K562 (cell line): ENCODE measurements around the gene PSMB2. TPM values are rescaled to one million over a fixed set of nuclear protein-coding genes. Genes with fewer than 3 reads are reported as not detected.

Source experiments
- ATAC-seq: fragments of 200-7000 bp; cut with Tn5 transposase; 3 replicates; pipeline ENCODE4 v1.9.1; 2020; ENCODE audit warnings: moderate library complexity
- BruUV-seq: library from RNA; stranded (reverse); fragments of 400-500 nt; replicated peaks from 2 replicates; lab custom pipeline; 2021; lab: Mats Ljungman, UMichigan
- CTCF ChIA-PET: fragments of 300-600 bp; formaldehyde crosslinking; extraction: SDS; loops from one replicate; lab custom pipeline; 2021; ENCODE audit warnings: low intra/inter-chr PET ratio; lab: Yijun Ruan, JAX
- POLR2A ChIA-PET: fragments of 300-600, 350-650 bp; sonication (Branson Sonifier 250); formaldehyde crosslinking; extraction: SDS; loops from one replicate; lab custom pipeline; 2021; ENCODE audit warnings: antibody characterized with exemption, inconsistent platforms; lab: Yijun Ruan, JAX
- DNase-seq, 4 experiments: peaks; one replicate each; pipeline versions ENCODE4 v3.0.0 to v3.0.0-alpha.2; 2011 to 2018; ENCODE audit warnings: low spot score in 3 of 4, mixed read lengths in 3 of 4; ENCODE audit errors: extremely low read depth in 1 of 4
- FAIRE-seq: peaks from 2 replicates; lab custom pipeline; 2011; peaks lifted over from hg19 to GRCh38; lab: Jason Lieb, UNC
- H2AFZ ChIP-seq: 2 replicates; pipeline ENCODE4 v1.6.0; 2011; ENCODE audit warnings: low read depth, low read length, control low read depth, inconsistent platforms
- H3K27ac ChIP-seq: fragments of 200-600 bp; 3 replicates; pipeline ENCODE4 v1.8.0; 2011; ENCODE audit warnings: low read depth, mild to moderate bottlenecking, control low read depth, inconsistent platforms, low read length, moderate library complexity, mixed read lengths; ENCODE audit errors: extremely low read depth
- H3K27me3 ChIP-seq, 2 experiments: fragments of 300-600 bp in 1 of 2; 2 replicates in 1 of 2; 3 replicates in 1 of 2; pipeline versions ENCODE4 v1.6.0 to v1.8.0; 2011; ENCODE audit warnings: inconsistent platforms in 2 of 2, low read length in 2 of 2, mild to moderate bottlenecking in 1 of 2, mixed read lengths in 1 of 2, moderate library complexity in 1 of 2; ENCODE audit not compliant: control insufficient read depth in 2 of 2, insufficient read depth in 2 of 2
- H3K36me3 ChIP-seq: fragments of 300-600 bp; 3 replicates; pipeline ENCODE4 v1.8.0; 2011; ENCODE audit warnings: mild to moderate bottlenecking, low read length, inconsistent platforms; ENCODE audit not compliant: control insufficient read depth, insufficient read depth
- H3K4me1 ChIP-seq, 2 experiments: fragments of 200-600 bp in 1 of 2; replicated peaks in 1 of 2; 2 replicates in 1 of 2; 3 replicates in 1 of 2; pipeline versions ENCODE4 v1.5.1 to v1.8.0; 2011; ENCODE audit warnings: inconsistent platforms in 2 of 2, low read length in 2 of 2, mild to moderate bottlenecking in 1 of 2, mixed read lengths in 1 of 2, moderate library complexity in 1 of 2; ENCODE audit not compliant: control insufficient read depth in 2 of 2, insufficient read depth in 2 of 2
- H3K4me2 ChIP-seq: 2 replicates; pipeline ENCODE4 v1.6.1; 2011; ENCODE audit warnings: low read length, control low read depth, inconsistent platforms, mixed read lengths; ENCODE audit not compliant: insufficient read depth
- H3K4me3 ChIP-seq: fragments of 200-600 bp; sonication (generic), shearing (Covaris generic); 2 replicates; pipeline ENCODE4 v1.5.1; 2016; ENCODE audit warnings: control low read depth, inconsistent platforms
- H3K79me2 ChIP-seq: fragments of 200-600 bp; 3 replicates; pipeline ENCODE4 v1.8.0; 2011; ENCODE audit warnings: low read length, inconsistent platforms; ENCODE audit not compliant: control insufficient read depth, insufficient read depth
- H3K9ac ChIP-seq, 2 experiments: 2 replicates each; pipeline versions ENCODE4 v1.6.0 to v1.6.1; 2011; ENCODE audit warnings: low read depth in 2 of 2, low read length in 2 of 2, control low read depth in 1 of 2, inconsistent platforms in 1 of 2, mild to moderate bottlenecking in 1 of 2, mixed read lengths in 1 of 2; ENCODE audit not compliant: insufficient read depth in 1 of 2
- H3K9me1 ChIP-seq: one replicate; pipeline ENCODE4 v1.6.0; 2011; ENCODE audit warnings: inconsistent platforms, mild to moderate bottlenecking, low read length, moderate library complexity; ENCODE audit not compliant: control insufficient read depth, insufficient read depth
- H3K9me3 ChIP-seq: replicated peaks from 2 replicates; pipeline ENCODE4 v1.5.1; 2011; ENCODE audit warnings: low read depth, low read length, inconsistent platforms; ENCODE audit not compliant: control insufficient read depth, insufficient read depth
- H4K20me1 ChIP-seq: replicated peaks from 2 replicates; pipeline ENCODE4 v1.6.1; 2011; ENCODE audit warnings: low read length, inconsistent platforms, mixed read lengths; ENCODE audit not compliant: control insufficient read depth, insufficient read depth
- ARID1B ChIP-seq: fragments of 450-650 bp; IDR thresholded peaks from 2 replicates; pipeline ENCODE4 v1.6.1; 2016; ENCODE audit warnings: antibody characterized with exemption, mild to moderate bottlenecking, inconsistent platforms
- CBFA2T2 ChIP-seq: fragments of 450-650 bp; conservative IDR thresholded peaks from 2 replicates; pipeline ENCODE4 v1.6.1; 2017; ENCODE audit warnings: mild to moderate bottlenecking
- CEBPB ChIP-seq: fragments of 450-650 bp; IDR thresholded peaks from 2 replicates; pipeline ENCODE4 v1.6.1; 2016; ENCODE audit warnings: missing genetic modification characterization, missing compliant biosample characterization
- DPF2 ChIP-seq: fragments of 450-650 bp; IDR thresholded peaks from 2 replicates; pipeline ENCODE4 v1.6.1; 2016
- FOSL1 ChIP-seq: fragments of 200-800 bp; sonication (Bioruptor generic); conservative IDR thresholded peaks from 2 replicates; pipeline ENCODE4 v1.6.1; 2016; ENCODE audit warnings: missing genetic modification characterization, missing compliant biosample characterization
- HDAC8 ChIP-seq: fragments of 450-650 bp; IDR thresholded peaks from 2 replicates; pipeline ENCODE4 v1.6.1; 2016; ENCODE audit warnings: mild to moderate bottlenecking, missing genetic modification characterization, moderate library complexity, missing compliant biosample characterization
- JUN ChIP-seq, 2 experiments: sonication (generic) in 1 of 2; formaldehyde crosslinking in 1 of 2; IDR thresholded peaks; 2 replicates each; pipeline versions ENCODE4 v1.6.1 to v1.8.0; 2012 to 2022; ENCODE audit warnings: borderline replicate concordance in 2 of 2, mild to moderate bottlenecking in 2 of 2, improper control_type of control experiment in 1 of 2, low read depth in 1 of 2, low read length in 1 of 2, missing genetic modification reagents in 1 of 2
- JUND ChIP-seq, 2 experiments: IDR thresholded peaks; 2 replicates in 1 of 2; 3 replicates in 1 of 2; pipeline ENCODE4 v1.6.1; 2011; ENCODE audit warnings: borderline replicate concordance in 2 of 2, low read depth in 2 of 2, low read length in 2 of 2, improper control_type of control experiment in 1 of 2, missing biosample characterization in 1 of 2, missing genetic modification characterization in 1 of 2, missing genetic modification reagents in 1 of 2
- SOX6 ChIP-seq: fragments of 450-650 bp; IDR thresholded peaks from 2 replicates; pipeline ENCODE4 v1.6.1; 2014; ENCODE audit warnings: mild to moderate bottlenecking
- YY1 ChIP-seq, 3 experiments: IDR thresholded peaks; 2 replicates each; pipeline ENCODE4 v1.6.1; 2011; ENCODE audit warnings: low read length in 2 of 3, mild to moderate bottlenecking in 2 of 3, moderate library complexity in 2 of 3, borderline replicate concordance in 1 of 3, control low read depth in 1 of 3, low read depth in 1 of 3; ENCODE audit not compliant: insufficient read depth in 3 of 3, insufficient replicate concordance in 2 of 3, control insufficient read depth in 1 of 3, insufficient read length in 1 of 3; ENCODE audit errors: extremely low read depth in 1 of 3
- ZHX1 ChIP-seq: fragments of 150-350 bp; conservative IDR thresholded peaks from 2 replicates; pipeline ENCODE4 v1.6.1; 2014; ENCODE audit warnings: low read length
- ZNF609 ChIP-seq: sonication (generic); formaldehyde crosslinking; IDR thresholded peaks from 2 replicates; pipeline ENCODE4 v1.8.1; 2023; ENCODE audit warnings: missing genetic modification reagents, mild to moderate bottlenecking, borderline replicate concordance
- WGBS: fragments of 100-300 bp; shearing (Covaris generic); methylation state at CpG from one replicate; pipeline ENCODE4 v1.1.6; 2016; ENCODE audit warnings: low coverage, mixed read lengths; ENCODE audit not compliant: insufficient coverage; ENCODE audit errors: missing lambda C conversion rate; 5-methylcytosine and 5-hydroxymethylcytosine counted together
- in situ Hi-C: fragments of 300-500 bp; cut with MboI; formaldehyde crosslinking; loops from 4 replicates; pipeline ENCODE4 v1.15.0; 2018; ENCODE audit warnings: inconsistent platforms, mixed read lengths
- intact Hi-C: fragments of 100-400 bp; cut with micrococcal nuclease; formaldehyde crosslinking; loops from 2 replicates; pipeline ENCODE4 v1.14.2; 2022
- polyA plus RNA-seq, 8 experiments: library from polyadenylated mRNA; depleted of rRNA in 4 of 8; stranded (reverse) in 5 of 8; unstranded in 3 of 8; fragments of >200 nt; fragmentation: Nextera tagmentation in 2 of 8; fragmentation: Illumina TruSeq in 1 of 8; extraction: Ambion mirVana in 2 of 8; extraction: Trizol in 1 of 8; gene quantifications; 2 replicates each; pipeline versions ENCODE4 v1.2.1 to v1.2.3, GENCODE V29; 2011 to 2014; ENCODE audit warnings: inconsistent platforms in 1 of 8, missing spikeins in 1 of 8
- total RNA-seq, 7 experiments: library from RNA; depleted of rRNA in 6 of 7; stranded (reverse); fragments of >200 nt in 6 of 7; fragmentation: Illumina TruSeq in 2 of 7; extraction: Trizol in 2 of 7; gene quantifications; 2 replicates each; pipeline versions ENCODE4 v1.2.1 to v1.2.3, GENCODE V29; 2011 to 2021; ENCODE audit warnings: low replicate concordance in 1 of 7

The PSMB2 gene
- total and polyA plus RNA-seq, 9 of the 15 experiments (the other 6 are each of a cell fraction or from before 2014, with no cell fraction given) = 71.7 to 543 (median 165) TPM

GRCh38 chr1:35570589-35571137 is 70.7 kb downstream of the PSMB2 start:
- no peaks in the 10 kb centered on the region for H3K79me2 ChIP-seq
- ChIA-PET POLR2A (interaction anchor here (0.6 to 1.4 kb wide), 6 partner anchors 12 to 1701 kb away, joined by 3 to 5 read pairs (median 3); no protein-coding TSS in a partner anchor), CTCF (interaction anchor here (0.8 to 2.7 kb wide), 4 partner anchors 112 to 204 kb away, joined by 3 to 31 read pairs (median 4); no protein-coding TSS in a partner anchor)
- H3K27me3 ChIP-seq = peaks cover 3 to 18% of the 10 kb centered on the region in 2 experiments; a peak in 4 of 5 replicates
- 0 out of 2 replicates have a peak, but pooled peaks cover 9% of the 10 kb centered on the region for H4K20me1 ChIP-seq
- DNase-seq (peak in 1 of 4 experiments; percentile 29), FAIRE-seq (peak; percentile 32), ATAC-seq (peak; percentile 9; the same call in 1 of the 3 replicates)
- H3K4me3 ChIP-seq = no peak overlapping the region
- no peak overlapping the region for H3K27ac ChIP-seq
- intact Hi-C loops = loop anchor here (1.0 kb wide), 1 partner anchor 76 kb away; no protein-coding TSS in a partner anchor
- H3K9me3 ChIP-seq = no peaks in the 10 kb centered on the region
- in situ Hi-C loops = no loop called here
- H2AFZ ChIP-seq = no peak overlapping the region
- H3K4me1 ChIP-seq = peaks cover 3 to 19% of the 10 kb centered on the region in 2 experiments; a peak in 2 of 5 replicates
- peaks cover 3% of the 10 kb centered on the region; the same call in 1 of the 3 replicates for H3K36me3 ChIP-seq
- no TSS peak for BruUV-seq
- H3K9me1 ChIP-seq = no peaks in the 10 kb centered on the region
- WGBS = 12% methylated on average over 9 of the region's 10 CpGs
- no peak overlapping the region for H3K9ac ChIP-seq
- no peak overlapping the region for H3K4me2 ChIP-seq
- TF ChIP-seq ZHX1 (no peak), JUND (IDR thresholded peaks at IDR 0.05; ENCODE audit: borderline replicate concordance, low read depth, low read length) (peak; percentile 84), JUND (tag; IDR thresholded peaks at IDR 0.05; ENCODE audit: borderline replicate concordance, low read depth, low read length) (peak; percentile 73; the same call in 2 of the 3 replicates), CBFA2T2 (peak; percentile 33; the same call in 1 of the 2 replicates), JUN (IDR thresholded peaks at IDR 0.05; ENCODE audit: borderline replicate concordance, low read depth, low read length) (0 out of 2 replicates have a peak, but pooled peaks have one; percentile 22), JUN (CRISPR knock-in tag; IDR thresholded peaks at IDR 0.05; ENCODE audit: borderline replicate concordance) (no peak), FOSL1 (peak; percentile 86), ARID1B (peak; percentile 70), DPF2 (peak; percentile 77), CEBPB (tag) (no peak), YY1 (IDR thresholded peaks at IDR 0.05; ENCODE audit: borderline replicate concordance in 1 of 3, control insufficient read depth in 1 of 3, extremely low read depth in 1 of 3, insufficient read depth in 3 of 3, insufficient read length in 1 of 3, insufficient replicate concordance in 2 of 3, low read depth in 1 of 3, low read length in 2 of 3) (no peak), HDAC8 (tag) (no peak), ZNF609 (CRISPR knock-in tag) (no peak), SOX6 (peak; percentile 49; the same call in 1 of the 2 replicates)
